KMS-11 (cell line): ENCODE measurements around the gene KCNQ1.

Source experiments
- H2AFZ ChIP-seq: fragments of 200-600 bp; sonication (generic); 2 replicates; pipeline ENCODE4 v1.6.1; 2016; ENCODE audit warnings: antibody characterized with exemption, mixed run types, low read depth
- H3K27ac ChIP-seq: fragments of 200-600 bp; sonication (generic); 2 replicates; pipeline ENCODE4 v1.6.1; 2016; ENCODE audit warnings: mild to moderate bottlenecking, mixed run types
- H3K27me3 ChIP-seq: fragments of 200-600 bp; sonication (generic); 2 replicates; pipeline ENCODE4 v1.6.1; 2017; ENCODE audit warnings: mild to moderate bottlenecking, low read depth, mixed run types, moderate library complexity; ENCODE audit not compliant: insufficient read depth
- H3K36me3 ChIP-seq: fragments of 200-600 bp; sonication (generic); 2 replicates; pipeline ENCODE4 v1.6.1; 2017; ENCODE audit warnings: mild to moderate bottlenecking, mixed run types; ENCODE audit not compliant: insufficient read depth
- H3K4me1 ChIP-seq: fragments of 200-600 bp; sonication (generic); 2 replicates; pipeline ENCODE4 v1.6.1; 2016; ENCODE audit warnings: mild to moderate bottlenecking, low read depth, mixed run types; ENCODE audit not compliant: poor library complexity, severe bottlenecking
- H3K4me2 ChIP-seq: fragments of 200-600 bp; sonication (generic); 2 replicates; pipeline ENCODE4 v1.7.0; 2016; ENCODE audit warnings: mild to moderate bottlenecking, mixed run types
- H3K4me3 ChIP-seq: fragments of 200-600 bp; sonication (generic); IDR thresholded peaks from 2 replicates; pipeline ENCODE4 v1.6.1; 2017; ENCODE audit warnings: low read depth, low read length, mixed read lengths; ENCODE audit not compliant: insufficient read depth
- H3K79me2 ChIP-seq: fragments of 200-600 bp; sonication (generic); 2 replicates; pipeline ENCODE4 v1.6.1; 2016; ENCODE audit warnings: low read depth, mixed run types; ENCODE audit not compliant: insufficient read depth
- H3K9ac ChIP-seq: fragments of 200-600 bp; sonication (generic); 2 replicates; pipeline ENCODE4 v1.6.1; 2016; ENCODE audit warnings: mild to moderate bottlenecking, mixed run types
- H4K20me1 ChIP-seq: fragments of 200-600 bp; sonication (generic); 2 replicates; pipeline ENCODE4 v1.6.1; 2016; ENCODE audit warnings: mild to moderate bottlenecking, mixed run types; ENCODE audit not compliant: insufficient read depth
- TF ChIP-seq, protein P1 (sequence below): fragments of 200-600 bp; sonication (generic); conservative IDR thresholded peaks from 2 replicates; pipeline ENCODE4 v1.6.1; 2017; ENCODE audit warnings: low read depth, mild to moderate bottlenecking, antibody characterized with exemption, low read length, moderate library complexity, mixed read lengths

KCNQ1 gene

DNA sequence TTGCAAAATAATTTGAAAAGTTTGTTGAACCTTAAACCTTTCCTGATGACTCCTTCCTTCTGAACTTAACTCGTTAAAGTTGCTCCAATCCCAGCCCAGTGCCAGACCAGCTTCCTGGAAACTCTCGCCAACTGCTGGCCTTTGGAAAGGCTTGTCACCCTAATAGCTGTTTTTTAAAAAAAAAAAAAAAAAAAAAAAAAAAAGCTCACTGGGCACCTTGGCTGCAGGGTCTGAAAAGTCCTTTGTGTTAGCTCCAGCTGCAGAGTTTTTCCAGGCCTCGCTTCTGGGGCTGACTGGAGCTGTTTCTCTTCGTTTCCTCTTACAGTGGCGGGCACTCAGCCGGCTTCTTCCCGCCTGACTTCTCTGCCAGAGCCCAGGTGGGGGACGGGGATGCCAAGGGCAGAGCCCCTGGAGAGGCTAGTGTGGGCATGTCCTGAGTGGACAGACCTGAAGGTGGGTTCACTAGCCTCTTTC is 229.9 kb downstream of the KCNQ1 start:
- Histone ChIP-seq H3K4me3 (no peak overlapping the region), H3K9ac (no peak overlapping the region), H3K36me3 (no peaks in the 10 kb centered on the region), H3K79me2 (peaks cover 33% of the 10 kb centered on the region; the same call in 1 of the 2 replicates), H3K4me1 (peaks cover 24% of the 10 kb centered on the region), H3K27me3 (no peaks in the 10 kb centered on the region), H3K4me2 (no peak overlapping the region), H3K27ac (no peak overlapping the region), H4K20me1 (peaks cover 7% of the 10 kb centered on the region; the same call in 1 of the 2 replicates), H2AFZ (no peak overlapping the region)
- TF ChIP-seq, protein P1, sequence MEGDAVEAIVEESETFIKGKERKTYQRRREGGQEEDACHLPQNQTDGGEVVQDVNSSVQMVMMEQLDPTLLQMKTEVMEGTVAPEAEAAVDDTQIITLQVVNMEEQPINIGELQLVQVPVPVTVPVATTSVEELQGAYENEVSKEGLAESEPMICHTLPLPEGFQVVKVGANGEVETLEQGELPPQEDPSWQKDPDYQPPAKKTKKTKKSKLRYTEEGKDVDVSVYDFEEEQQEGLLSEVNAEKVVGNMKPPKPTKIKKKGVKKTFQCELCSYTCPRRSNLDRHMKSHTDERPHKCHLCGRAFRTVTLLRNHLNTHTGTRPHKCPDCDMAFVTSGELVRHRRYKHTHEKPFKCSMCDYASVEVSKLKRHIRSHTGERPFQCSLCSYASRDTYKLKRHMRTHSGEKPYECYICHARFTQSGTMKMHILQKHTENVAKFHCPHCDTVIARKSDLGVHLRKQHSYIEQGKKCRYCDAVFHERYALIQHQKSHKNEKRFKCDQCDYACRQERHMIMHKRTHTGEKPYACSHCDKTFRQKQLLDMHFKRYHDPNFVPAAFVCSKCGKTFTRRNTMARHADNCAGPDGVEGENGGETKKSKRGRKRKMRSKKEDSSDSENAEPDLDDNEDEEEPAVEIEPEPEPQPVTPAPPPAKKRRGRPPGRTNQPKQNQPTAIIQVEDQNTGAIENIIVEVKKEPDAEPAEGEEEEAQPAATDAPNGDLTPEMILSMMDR: no peak

DNA sequence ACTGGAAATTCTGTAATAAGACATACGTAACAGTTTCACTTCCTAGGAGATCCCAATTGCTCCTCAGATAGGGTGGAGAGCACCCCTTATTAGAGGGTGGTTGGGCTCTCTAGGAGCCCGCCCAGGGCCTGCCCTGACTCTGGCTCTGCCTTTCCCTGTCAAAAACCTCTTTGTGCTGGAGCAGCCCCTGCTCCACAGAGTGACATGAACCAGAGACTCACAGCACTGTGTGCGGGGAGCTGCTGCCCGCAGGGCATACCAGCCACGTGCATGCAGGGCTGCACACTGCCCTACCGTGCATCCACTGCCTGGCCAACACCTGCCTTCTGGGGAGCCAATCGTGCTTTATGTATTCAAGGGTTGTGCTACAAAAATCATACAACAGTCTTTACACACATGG is 230.7 kb downstream of the KCNQ1 start:
- Histone ChIP-seq H4K20me1 (peaks cover 7% of the 10 kb centered on the region; the same call in 1 of the 2 replicates), H3K4me1 (peaks cover 24% of the 10 kb centered on the region), H3K79me2 (peaks cover 33% of the 10 kb centered on the region; the same call in 1 of the 2 replicates), H2AFZ (no peak overlapping the region), H3K9ac (no peak overlapping the region), H3K27ac (no peak overlapping the region), H3K4me3 (no peak overlapping the region), H3K4me2 (no peak overlapping the region), H3K36me3 (no peaks in the 10 kb centered on the region), H3K27me3 (no peaks in the 10 kb centered on the region)
- TF ChIP-seq, protein P1: no peak

DNA sequence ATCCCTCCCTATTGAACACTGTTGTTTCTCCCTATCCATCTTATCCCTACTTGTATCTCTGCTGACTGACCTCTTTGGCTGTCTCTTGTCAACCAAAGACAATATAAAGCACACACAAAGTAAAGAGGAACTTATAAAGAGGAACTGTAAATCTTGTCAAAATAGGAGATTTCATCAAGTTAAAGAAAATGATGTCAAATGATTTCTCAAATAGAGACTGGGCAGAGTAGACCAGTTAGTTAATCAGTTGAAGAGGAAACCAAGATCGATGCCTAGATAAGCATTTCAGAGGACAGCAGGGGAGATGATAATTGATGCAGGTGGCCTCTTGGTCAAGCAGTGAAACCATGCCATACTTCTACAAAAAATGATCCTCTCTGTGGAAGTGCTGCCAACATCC is 232.3 kb downstream of the KCNQ1 start:
- H3K27me3 ChIP-seq: no peaks in the 10 kb centered on the region
- peaks cover 7% of the 10 kb centered on the region; the same call in 1 of the 2 replicates for H4K20me1 ChIP-seq
- H3K9ac ChIP-seq: no peak overlapping the region
- H3K4me3 ChIP-seq: no peak overlapping the region
- no peak overlapping the region for H3K27ac ChIP-seq
- H3K36me3 ChIP-seq: no peaks in the 10 kb centered on the region
- H2AFZ ChIP-seq: no peak overlapping the region
- H3K4me1 ChIP-seq: peaks cover 24% of the 10 kb centered on the region
- TF ChIP-seq, protein P1: no peak
- peaks cover 34% of the 10 kb centered on the region; the same call in 1 of the 2 replicates for H3K79me2 ChIP-seq
- H3K4me2 ChIP-seq: no peak overlapping the region

DNA sequence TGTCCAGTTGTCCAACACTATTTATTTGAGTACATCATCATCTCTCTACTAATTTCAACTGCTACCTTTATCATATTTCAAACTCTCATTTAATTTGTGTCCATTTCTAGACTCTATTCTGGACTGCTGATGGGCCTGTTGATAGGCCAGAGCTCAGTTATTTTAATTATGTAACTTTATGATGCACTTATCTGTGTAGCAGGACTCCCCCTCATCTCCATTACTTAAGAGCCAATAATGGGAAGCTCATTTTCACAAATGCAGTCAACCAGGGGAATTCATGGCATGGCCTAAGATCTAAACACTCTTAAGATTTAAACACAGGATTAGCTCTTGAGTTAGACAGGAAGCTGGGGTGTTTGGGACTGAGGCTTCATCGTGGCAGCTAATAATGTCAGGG is 233.6 kb downstream of the KCNQ1 start:
- no peak overlapping the region for H3K4me3 ChIP-seq
- H3K9ac ChIP-seq: no peak overlapping the region
- TF ChIP-seq, protein P1: no peak
- H3K27me3 ChIP-seq: no peaks in the 10 kb centered on the region
- peaks cover 7% of the 10 kb centered on the region; the same call in 1 of the 2 replicates for H4K20me1 ChIP-seq
- no peak overlapping the region for H2AFZ ChIP-seq
- H3K79me2 ChIP-seq: peaks cover 27% of the 10 kb centered on the region; the same call in 1 of the 2 replicates
- H3K4me1 ChIP-seq: peaks cover 24% of the 10 kb centered on the region
- no peaks in the 10 kb centered on the region for H3K36me3 ChIP-seq
- no peak overlapping the region for H3K27ac ChIP-seq
- H3K4me2 ChIP-seq: no peak overlapping the region
